GM18951 (cell line): Measurements from ENCODE around the gene PPP1R2C.

Source experiments
- POLR2A ChIP-seq: IDR thresholded peaks from 4 replicates; pipeline ENCODE4 v1.6.1; 2011; ENCODE audit warnings: mild to moderate bottlenecking; ENCODE audit not compliant: insufficient read length, insufficient read depth; ENCODE audit errors: extremely low read depth
- in situ Hi-C: fragments of 300-500 bp; cut with MboI; formaldehyde crosslinking; loops from one replicate; pipeline ENCODE4 v1.12.0; 2022; ENCODE audit warnings: low sequenced_read_pairs, mixed read lengths, inconsistent platforms; ENCODE audit not compliant: unreplicated experiment

Gene PPP1R2C

GRCh38 chrX:42771506-42772335 is 6.2 kb downstream of the PPP1R2C start:
- TF ChIP-seq POLR2A, result no peak
- in situ Hi-C loops, result no loop called here

GRCh38 chrX:42770566-42770965 is 7.4 kb downstream of the PPP1R2C start:
- in situ Hi-C loops, result no loop called here
- TF ChIP-seq POLR2A, result no peak

GRCh38 chrX:42759881-42760280 is 18.1 kb downstream of the PPP1R2C start:
- TF ChIP-seq POLR2A, result no peak
- in situ Hi-C loops, result no loop called here

- in situ Hi-C loops, result no loop called here
- TF ChIP-seq POLR2A, result no peak
Measured at GRCh38 chrX:42755815-42756214, 22.1 kb downstream of the PPP1R2C start.

- in situ Hi-C loops, result no loop called here
- no peak for TF ChIP-seq POLR2A
Measured at GRCh38 chrX:42754603-42755002, 23.4 kb downstream of the PPP1R2C start.

- TF ChIP-seq POLR2A, result no peak
- in situ Hi-C loops, result no loop called here
Measured at GRCh38 chrX:42754115-42754514, 23.8 kb downstream of the PPP1R2C start.

GRCh38 chrX:42752730-42753129 is 25.2 kb downstream of the PPP1R2C start:
- no peak for TF ChIP-seq POLR2A
- in situ Hi-C loops, result no loop called here

- in situ Hi-C loops, result no loop called here
Measured at GRCh38 chrX:42751573-42751972, 26.4 kb downstream of the PPP1R2C start.

GRCh38 chrX:42748067-42748850 is 29.7 kb downstream of the PPP1R2C start:
- in situ Hi-C loops, result no loop called here
- TF ChIP-seq POLR2A, result no peak

More at GRCh38 chrX:42751573-42751972, 26.4 kb downstream of the PPP1R2C start:
- no peak for TF ChIP-seq POLR2A

GRCh38 chrX:42746606-42747005 is 31.4 kb downstream of the PPP1R2C start:
- TF ChIP-seq POLR2A, result no peak

GRCh38 chrX:42740456-42740855 is 37.5 kb downstream of the PPP1R2C start:
- in situ Hi-C loops, result no loop called here

More at GRCh38 chrX:42746606-42747005, 31.4 kb downstream of the PPP1R2C start:
- in situ Hi-C loops, result no loop called here

GRCh38 chrX:42739741-42740140 is 38.2 kb downstream of the PPP1R2C start:
- in situ Hi-C loops, result no loop called here

More at GRCh38 chrX:42740456-42740855, 37.5 kb downstream of the PPP1R2C start:
- no peak for TF ChIP-seq POLR2A

GRCh38 chrX:42739258-42739657 is 38.7 kb downstream of the PPP1R2C start:
- TF ChIP-seq POLR2A, result no peak
- in situ Hi-C loops, result no loop called here

More at GRCh38 chrX:42739741-42740140, 38.2 kb downstream of the PPP1R2C start:
- TF ChIP-seq POLR2A, result no peak
